Transverse colon (tissue), 4 donors: ENCODE data around the gene MAMDC2.

ENCODE experiments used
- CTCF ChIP-seq, 5 experiments: fragments of 200-600 bp in 3 of 5; fragments of 450-650 bp in 2 of 5; sonication (generic) in 3 of 5; IDR thresholded peaks; 1 replicate in 2 of 5; 2 replicates in 3 of 5; pipeline ENCODE4 v1.5.1; 2016 to 2017; ENCODE audit warnings: antibody characterized with exemption in 5 of 5, inconsistent platforms in 3 of 5, mild to moderate bottlenecking in 2 of 5, moderate library complexity in 1 of 5
- EP300 ChIP-seq: sonication (generic); formaldehyde crosslinking; IDR thresholded peaks from one replicate; pipeline ENCODE4 v1.6.1; 2017; ENCODE audit warnings: antibody characterized with exemption, low read depth
- POLR2A ChIP-seq: fragments of 450-650 bp; IDR thresholded peaks from one replicate; pipeline ENCODE4 v1.6.1; 2016; ENCODE audit warnings: antibody characterized with exemption, mild to moderate bottlenecking, moderate library complexity
- POLR2AphosphoS5 ChIP-seq, 3 donors: sonication (generic); formaldehyde crosslinking; IDR thresholded peaks; one replicate each; pipeline ENCODE4 v1.6.1; 2016; ENCODE audit warnings: antibody characterized with exemption in 3 of 3

GRCh38 chr9:70134360-70134759 is 90.7 kb downstream of the MAMDC2 start:
- TF ChIP-seq CTCF (IDR thresholded peaks at IDR 0.05) (no peak), POLR2A (no peak), EP300 (no peak), POLR2AphosphoS5 (IDR thresholded peaks at IDR 0.05) (no peak)
